ENCODE measurements around the gene VASH1.
A peak's percentile ranks its signal among the peaks of the same experiment; 100 is the strongest.

VASH1 gene

GRCh38 chr14:76782885-76783566 lies 21.8 kb downstream of the VASH1 start:
- TF ChIP-seq CTCF (IDR thresholded peaks at IDR 0.05; ENCODE audit: extremely low read depth, insufficient read depth, missing control alignments) = no peak
- in situ Hi-C loops (cut with MboI; ENCODE audit: low pct_unique_long_range_greater_than_20kb, low sequenced_read_pairs, unreplicated experiment) = no loop called here

GRCh38 chr14:76784266-76784874 lies 23.1 kb downstream of the VASH1 start:
- no peak for TF ChIP-seq CTCF (IDR thresholded peaks at IDR 0.05; ENCODE audit: extremely low read depth, insufficient read depth, missing control alignments)
- DNase-seq (ENCODE audit: low spot score) = no peak
- in situ Hi-C loops (cut with MboI; ENCODE audit: low pct_unique_long_range_greater_than_20kb, low sequenced_read_pairs, unreplicated experiment) = no loop called here

More at GRCh38 chr14:76782885-76783566, 21.8 kb downstream of the VASH1 start:
- peak; percentile 66 for DNase-seq (ENCODE audit: low spot score)

- in situ Hi-C loops (cut with MboI; ENCODE audit: low pct_unique_long_range_greater_than_20kb, low sequenced_read_pairs, unreplicated experiment) = no loop called here
- TF ChIP-seq CTCF (IDR thresholded peaks at IDR 0.05; ENCODE audit: extremely low read depth, insufficient read depth, missing control alignments) = peak; percentile 81
- DNase-seq (ENCODE audit: low spot score) = peak; percentile 80
These were observed 23.6 kb downstream of the VASH1 start for GRCh38 chr14:76784881-76785280.

- DNase-seq (ENCODE audit: low spot score) = no peak
- in situ Hi-C loops (cut with MboI; ENCODE audit: low pct_unique_long_range_greater_than_20kb, low sequenced_read_pairs, unreplicated experiment) = no loop called here
- no peak for TF ChIP-seq CTCF (IDR thresholded peaks at IDR 0.05; ENCODE audit: extremely low read depth, insufficient read depth, missing control alignments)
These were observed 25.3 kb downstream of the VASH1 start for GRCh38 chr14:76786601-76787000.

- no peak for DNase-seq (ENCODE audit: low spot score)
- in situ Hi-C loops (cut with MboI; ENCODE audit: low pct_unique_long_range_greater_than_20kb, low sequenced_read_pairs, unreplicated experiment) = no loop called here
- no peak for TF ChIP-seq CTCF (IDR thresholded peaks at IDR 0.05; ENCODE audit: extremely low read depth, insufficient read depth, missing control alignments)
These were observed 31.2 kb downstream of the VASH1 start for GRCh38 chr14:76792422-76792821.

GRCh38 chr14:76793324-76793723 lies 32.1 kb downstream of the VASH1 start:
- TF ChIP-seq CTCF (IDR thresholded peaks at IDR 0.05; ENCODE audit: extremely low read depth, insufficient read depth, missing control alignments) = no peak
- no peak for DNase-seq (ENCODE audit: low spot score)
- in situ Hi-C loops (cut with MboI; ENCODE audit: low pct_unique_long_range_greater_than_20kb, low sequenced_read_pairs, unreplicated experiment) = no loop called here

All from GM13977 (cell line).